HUDEP-2 (cell line): ENCODE measurements around the gene SAMD4B.
"Not testable (repeated sequence)": the region's sequence is repeated elsewhere in the genome, so short reads cannot be mapped to it uniquely, and the experiment has no call there.

Experiments
- DNase-seq, 76 experiments: peaks; one replicate each; lab custom pipeline; 2025; ENCODE audit not compliant: unreplicated experiment in 76 of 76; lab: John Stamatoyannopoulos, UW

Gene SAMD4B

GRCh38 chr19:39309305-39309670 lies 32.9 kb upstream of the SAMD4B start:
- not testable (repeated sequence) for DNase-seq

- no peak for DNase-seq
Observed at GRCh38 chr19:39310558-39311311, 31.5 kb upstream of the SAMD4B start.

GRCh38 chr19:39314016-39314728 lies 28.0 kb upstream of the SAMD4B start:
- DNase-seq: no peak

- DNase-seq: no peak
Observed at GRCh38 chr19:39315933-39316332, 26.3 kb upstream of the SAMD4B start.

- no peak for DNase-seq
Observed at GRCh38 chr19:39316627-39317321, 25.4 kb upstream of the SAMD4B start.

- DNase-seq: no peak
Observed at GRCh38 chr19:39317476-39317875, 24.7 kb upstream of the SAMD4B start.

- no peak for DNase-seq
Observed at GRCh38 chr19:39318071-39318470, 24.1 kb upstream of the SAMD4B start.

- no peak for DNase-seq
Observed at GRCh38 chr19:39318690-39319089, 23.5 kb upstream of the SAMD4B start.

- no peak for DNase-seq
Observed at GRCh38 chr19:39319098-39319891, 22.9 kb upstream of the SAMD4B start.

GRCh38 chr19:39319892-39320248 lies 22.4 kb upstream of the SAMD4B start:
- DNase-seq: no peak

- DNase-seq: no peak
Observed at GRCh38 chr19:39321117-39321831, 20.9 kb upstream of the SAMD4B start.

- no peak for DNase-seq
Observed at GRCh38 chr19:39321832-39322176, 20.4 kb upstream of the SAMD4B start.

- no peak for DNase-seq
Observed at GRCh38 chr19:39324242-39324842, 17.9 kb upstream of the SAMD4B start.

- DNase-seq: peak in 1 of 76 experiments; percentile 21
Observed at GRCh38 chr19:39325778-39326665, 16.2 kb upstream of the SAMD4B start.

- DNase-seq: no peak
Observed at GRCh38 chr19:39327363-39328045, 14.7 kb upstream of the SAMD4B start.

- DNase-seq: peak in 65 of 76 experiments; percentile 19 to 89 (median 69)
Observed at GRCh38 chr19:39328046-39328705, 14.0 kb upstream of the SAMD4B start.

GRCh38 chr19:39329948-39330347 lies 12.3 kb upstream of the SAMD4B start:
- no peak for DNase-seq

- no peak for DNase-seq
Observed at GRCh38 chr19:39332293-39332692, 9.9 kb upstream of the SAMD4B start.
